Upper lobe of right lung (tissue), 1 donor: ENCODE results near the gene FOXM1. TPM values are rescaled to one million over a fixed set of nuclear protein-coding genes. Genes with fewer than 3 reads are reported as not detected.

Experiments
- ATAC-seq: fragments of 200-7000 bp; cut with Tn5 transposase; one replicate; pipeline ENCODE4 v1.9.1; 2020; ENCODE audit warnings: mild to moderate bottlenecking, moderate library complexity
- DNase-seq: peaks from one replicate; pipeline ENCODE4 v3.0.0-alpha.2; 2020
- H3K27ac ChIP-seq: fragments of 200-600 bp; one replicate; pipeline ENCODE4 v1.8.0; 2022
- H3K27me3 ChIP-seq: fragments of 200-600 bp; one replicate; pipeline ENCODE4 v1.8.0; 2022; ENCODE audit warnings: mild to moderate bottlenecking
- H3K36me3 ChIP-seq: fragments of 200-600 bp; one replicate; pipeline ENCODE4 v1.8.0; 2022
- H3K4me1 ChIP-seq: fragments of 200-600 bp; one replicate; pipeline ENCODE4 v1.8.0; 2022
- H3K4me3 ChIP-seq: fragments of 200-600 bp; one replicate; pipeline ENCODE4 v1.8.0; 2022; ENCODE audit warnings: mild to moderate bottlenecking
- H3K9me3 ChIP-seq: fragments of 200-600 bp; one replicate; pipeline ENCODE4 v1.8.0; 2022
- CTCF ChIP-seq: fragments of 200-600 bp; IDR thresholded peaks from one replicate; pipeline ENCODE4 v1.8.0; 2022; ENCODE audit warnings: antibody characterized with exemption
- intact Hi-C: fragments of 100-400 bp; cut with DNase I; formaldehyde crosslinking; loops from one replicate; pipeline ENCODE4 v1.11.0; 2022
- total RNA-seq: library from RNA; stranded (reverse); fragmentation: NEBNext Ultra II Directional; extraction: Animal tissue kit (Norgen Biotek cat#: 25700); gene quantifications from one replicate; pipeline ENCODE4 v1.2.1, GENCODE V29; 2021
- donor health status: DM: no; HTN: yes; CAD: no; lungs with severe emphysema.

The FOXM1 gene
- total RNA-seq, 1 donor from 2014 or later, result 1.0 TPM

DNA sequence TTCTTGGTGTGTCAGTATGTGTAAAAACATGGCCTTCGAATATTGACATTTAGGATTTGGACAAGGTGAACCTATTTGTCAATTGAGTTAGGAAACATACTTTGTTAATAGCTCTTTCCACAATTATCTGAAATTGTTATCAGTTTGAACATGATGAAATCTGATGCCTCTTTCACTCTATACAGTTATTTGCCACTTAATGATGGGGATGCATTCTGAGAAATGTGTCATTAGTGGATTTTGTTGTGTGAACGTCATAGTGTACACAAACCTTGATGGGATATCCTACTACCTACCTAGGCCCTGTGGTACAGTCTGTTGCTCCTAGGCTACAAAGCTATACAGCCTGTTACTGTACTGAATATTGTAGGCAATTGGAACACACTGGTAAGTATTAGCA, 18.5 kb upstream of the FOXM1 start:
- H3K27me3 ChIP-seq, result no peaks in the 10 kb centered on the region
- DNase-seq, result no peak
- no peaks in the 10 kb centered on the region for H3K9me3 ChIP-seq
- H3K4me3 ChIP-seq, result no peak overlapping the region
- H3K36me3 ChIP-seq, result no peaks in the 10 kb centered on the region
- H3K4me1 ChIP-seq, result peaks cover 17% of the 10 kb centered on the region
- intact Hi-C loops, result no loop called here
- TF ChIP-seq CTCF, result no peak
- ATAC-seq, result no peak
- no peak overlapping the region for H3K27ac ChIP-seq

- H3K27ac ChIP-seq, result no peak overlapping the region
- DNase-seq, result no peak
- no peak for ATAC-seq
Observed at GRCh38 chr12:2895051-2895451, 18.1 kb upstream of the FOXM1 start.

GRCh38 chr12:2893007-2893406, 16.0 kb upstream of the FOXM1 start:
- DNase-seq (no peak), ATAC-seq (no peak)
- no peak for TF ChIP-seq CTCF

More at GRCh38 chr12:2895051-2895451, 18.1 kb upstream of the FOXM1 start:
- H3K4me3 ChIP-seq, result no peak overlapping the region
- no peaks in the 10 kb centered on the region for H3K9me3 ChIP-seq
- H3K27me3 ChIP-seq, result no peaks in the 10 kb centered on the region
- H3K4me1 ChIP-seq, result peaks cover 19% of the 10 kb centered on the region
- intact Hi-C loops, result no loop called here
- no peak for TF ChIP-seq CTCF
- H3K36me3 ChIP-seq, result no peaks in the 10 kb centered on the region

GRCh38 chr12:2892246-2892645, 15.3 kb upstream of the FOXM1 start:
- no peak for DNase-seq
- H3K4me1 ChIP-seq, result peaks cover 21% of the 10 kb centered on the region
- ATAC-seq, result no peak
- no peaks in the 10 kb centered on the region for H3K27me3 ChIP-seq
- H3K27ac ChIP-seq, result no peak overlapping the region
- no peaks in the 10 kb centered on the region for H3K36me3 ChIP-seq
- intact Hi-C loops, result no loop called here
- no peaks in the 10 kb centered on the region for H3K9me3 ChIP-seq
- TF ChIP-seq CTCF, result no peak
- no peak overlapping the region for H3K4me3 ChIP-seq

More at GRCh38 chr12:2893007-2893406, 16.0 kb upstream of the FOXM1 start:
- peaks cover 21% of the 10 kb centered on the region for H3K4me1 ChIP-seq
- H3K4me3 ChIP-seq, result no peak overlapping the region
- H3K27ac ChIP-seq, result no peak overlapping the region
- no peaks in the 10 kb centered on the region for H3K27me3 ChIP-seq
- intact Hi-C loops, result no loop called here
- no peaks in the 10 kb centered on the region for H3K36me3 ChIP-seq
- H3K9me3 ChIP-seq, result no peaks in the 10 kb centered on the region

DNA sequence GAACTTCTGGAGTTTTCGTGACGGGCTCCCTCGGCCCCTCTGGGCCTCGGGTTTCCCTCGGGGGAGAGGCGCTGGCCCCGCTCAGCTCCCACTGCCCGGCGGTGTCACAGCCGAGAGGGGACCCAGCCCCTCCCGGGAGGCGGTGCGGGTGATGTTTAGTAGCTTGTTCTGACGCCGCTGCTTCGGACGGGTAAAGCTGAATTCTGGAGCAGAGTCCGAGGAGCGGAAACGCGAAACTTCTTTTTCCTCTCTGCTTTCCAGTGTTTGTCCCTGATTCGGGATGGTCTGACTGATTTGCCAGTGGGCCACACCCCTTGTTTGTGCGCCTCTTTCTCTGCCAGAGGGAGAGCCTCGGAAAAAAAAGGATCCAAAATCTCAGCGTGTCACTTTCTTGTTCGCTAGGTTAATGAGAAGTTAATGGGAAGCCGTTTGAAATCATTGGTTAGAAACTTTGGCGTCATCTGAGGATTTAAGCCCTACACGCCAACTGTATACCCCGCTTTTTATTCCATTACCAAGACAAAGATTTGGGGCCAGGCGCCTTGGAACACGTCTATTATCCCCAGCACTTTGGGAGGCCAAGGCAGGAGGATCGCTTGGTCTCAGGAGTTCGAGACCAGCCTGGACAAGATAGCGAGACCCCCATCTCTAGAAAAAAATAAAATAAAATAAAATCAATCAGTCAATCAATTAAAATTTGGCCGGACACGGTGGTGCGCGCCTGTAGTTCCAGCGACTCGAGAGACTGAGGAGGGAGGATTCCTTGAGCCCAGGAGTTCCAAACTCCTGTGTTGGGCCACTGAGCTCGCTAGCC, 14.5 kb upstream of the FOXM1 start:
- H3K27ac ChIP-seq, result peak overlapping the region; percentile 82
- H3K36me3 ChIP-seq, result no peaks in the 10 kb centered on the region
- ATAC-seq (peak; percentile 47), DNase-seq (peak; percentile 82)
- intact Hi-C loops, result no loop called here
- no peaks in the 10 kb centered on the region for H3K27me3 ChIP-seq
- no peak for TF ChIP-seq CTCF
- peak overlapping the region; percentile 82 for H3K4me3 ChIP-seq
- no peaks in the 10 kb centered on the region for H3K9me3 ChIP-seq
- peaks cover 21% of the 10 kb centered on the region for H3K4me1 ChIP-seq
